K562 (cell line): Measurements from ENCODE around the gene CACNA1I. TPM values are rescaled to one million over a fixed set of nuclear protein-coding genes. Genes with fewer than 3 reads are reported as not detected.

Source experiments
- ATAC-seq: fragments of 200-7000 bp; cut with Tn5 transposase; 3 replicates; pipeline ENCODE4 v1.9.1; 2020; ENCODE audit warnings: moderate library complexity
- BruUV-seq: library from RNA; stranded (reverse); fragments of 400-500 nt; replicated peaks from 2 replicates; lab custom pipeline; 2021; lab: Mats Ljungman, UMichigan
- CTCF ChIA-PET: fragments of 300-600 bp; formaldehyde crosslinking; extraction: SDS; loops from one replicate; lab custom pipeline; 2021; ENCODE audit warnings: low intra/inter-chr PET ratio; lab: Yijun Ruan, JAX
- POLR2A ChIA-PET: fragments of 300-600, 350-650 bp; sonication (Branson Sonifier 250); formaldehyde crosslinking; extraction: SDS; loops from one replicate; lab custom pipeline; 2021; ENCODE audit warnings: antibody characterized with exemption, inconsistent platforms; lab: Yijun Ruan, JAX
- DNase-seq, 4 experiments: peaks; one replicate each; pipeline versions ENCODE4 v3.0.0 to v3.0.0-alpha.2; 2011 to 2018; ENCODE audit warnings: low spot score in 3 of 4, mixed read lengths in 3 of 4; ENCODE audit errors: extremely low read depth in 1 of 4
- FAIRE-seq: peaks from 2 replicates; lab custom pipeline; 2011; peaks lifted over from hg19 to GRCh38; lab: Jason Lieb, UNC
- H2AFZ ChIP-seq: 2 replicates; pipeline ENCODE4 v1.6.0; 2011; ENCODE audit warnings: low read depth, low read length, control low read depth, inconsistent platforms
- H3K27ac ChIP-seq: fragments of 200-600 bp; 3 replicates; pipeline ENCODE4 v1.8.0; 2011; ENCODE audit warnings: low read depth, mild to moderate bottlenecking, control low read depth, inconsistent platforms, low read length, moderate library complexity, mixed read lengths; ENCODE audit errors: extremely low read depth
- H3K27me3 ChIP-seq, 2 experiments: fragments of 300-600 bp in 1 of 2; 2 replicates in 1 of 2; 3 replicates in 1 of 2; pipeline versions ENCODE4 v1.6.0 to v1.8.0; 2011; ENCODE audit warnings: inconsistent platforms in 2 of 2, low read length in 2 of 2, mild to moderate bottlenecking in 1 of 2, mixed read lengths in 1 of 2, moderate library complexity in 1 of 2; ENCODE audit not compliant: control insufficient read depth in 2 of 2, insufficient read depth in 2 of 2
- H3K36me3 ChIP-seq: fragments of 300-600 bp; 3 replicates; pipeline ENCODE4 v1.8.0; 2011; ENCODE audit warnings: mild to moderate bottlenecking, low read length, inconsistent platforms; ENCODE audit not compliant: control insufficient read depth, insufficient read depth
- H3K4me1 ChIP-seq, 2 experiments: fragments of 200-600 bp in 1 of 2; replicated peaks in 1 of 2; 2 replicates in 1 of 2; 3 replicates in 1 of 2; pipeline versions ENCODE4 v1.5.1 to v1.8.0; 2011; ENCODE audit warnings: inconsistent platforms in 2 of 2, low read length in 2 of 2, mild to moderate bottlenecking in 1 of 2, mixed read lengths in 1 of 2, moderate library complexity in 1 of 2; ENCODE audit not compliant: control insufficient read depth in 2 of 2, insufficient read depth in 2 of 2
- H3K4me2 ChIP-seq: 2 replicates; pipeline ENCODE4 v1.6.1; 2011; ENCODE audit warnings: low read length, control low read depth, inconsistent platforms, mixed read lengths; ENCODE audit not compliant: insufficient read depth
- H3K4me3 ChIP-seq: fragments of 200-600 bp; sonication (generic), shearing (Covaris generic); 2 replicates; pipeline ENCODE4 v1.5.1; 2016; ENCODE audit warnings: control low read depth, inconsistent platforms
- H3K79me2 ChIP-seq: fragments of 200-600 bp; 3 replicates; pipeline ENCODE4 v1.8.0; 2011; ENCODE audit warnings: low read length, inconsistent platforms; ENCODE audit not compliant: control insufficient read depth, insufficient read depth
- H3K9ac ChIP-seq, 2 experiments: 2 replicates each; pipeline versions ENCODE4 v1.6.0 to v1.6.1; 2011; ENCODE audit warnings: low read depth in 2 of 2, low read length in 2 of 2, control low read depth in 1 of 2, inconsistent platforms in 1 of 2, mild to moderate bottlenecking in 1 of 2, mixed read lengths in 1 of 2; ENCODE audit not compliant: insufficient read depth in 1 of 2
- H3K9me1 ChIP-seq: one replicate; pipeline ENCODE4 v1.6.0; 2011; ENCODE audit warnings: inconsistent platforms, mild to moderate bottlenecking, low read length, moderate library complexity; ENCODE audit not compliant: control insufficient read depth, insufficient read depth
- H3K9me3 ChIP-seq: replicated peaks from 2 replicates; pipeline ENCODE4 v1.5.1; 2011; ENCODE audit warnings: low read depth, low read length, inconsistent platforms; ENCODE audit not compliant: control insufficient read depth, insufficient read depth
- H4K20me1 ChIP-seq: replicated peaks from 2 replicates; pipeline ENCODE4 v1.6.1; 2011; ENCODE audit warnings: low read length, inconsistent platforms, mixed read lengths; ENCODE audit not compliant: control insufficient read depth, insufficient read depth
- ADNP ChIP-seq: fragments of 200-800 bp; sonication (Bioruptor generic); IDR thresholded peaks from 2 replicates; pipeline ENCODE4 v1.6.1; 2016; ENCODE audit warnings: missing genetic modification characterization, missing compliant biosample characterization
- BCOR ChIP-seq: fragments of 450-650 bp; IDR thresholded peaks from 2 replicates; pipeline ENCODE4 v1.6.1; 2016
- CSDE1 ChIP-seq, 2 experiments: fragments of 450-650 bp; IDR thresholded peaks; 2 replicates each; pipeline ENCODE4 v1.6.1; 2016; ENCODE audit warnings: mild to moderate bottlenecking in 1 of 2
- SMARCA5 ChIP-seq: fragments of 450-650 bp; IDR thresholded peaks from 2 replicates; pipeline ENCODE4 v1.6.1; 2016
- XRCC4 ChIP-seq: IDR thresholded peaks from one replicate; pipeline ENCODE4 v1.6.1; 2011; ENCODE audit not compliant: insufficient read depth, insufficient read length; ENCODE audit errors: extremely low read depth
- YY1 ChIP-seq, 3 experiments: IDR thresholded peaks; 2 replicates each; pipeline ENCODE4 v1.6.1; 2011; ENCODE audit warnings: low read length in 2 of 3, mild to moderate bottlenecking in 2 of 3, moderate library complexity in 2 of 3, borderline replicate concordance in 1 of 3, control low read depth in 1 of 3, low read depth in 1 of 3; ENCODE audit not compliant: insufficient read depth in 3 of 3, insufficient replicate concordance in 2 of 3, control insufficient read depth in 1 of 3, insufficient read length in 1 of 3; ENCODE audit errors: extremely low read depth in 1 of 3
- ZFP36 ChIP-seq: fragments of 150-350 bp; IDR thresholded peaks from 2 replicates; pipeline ENCODE4 v1.6.1; 2018; ENCODE audit warnings: low read length, low read depth; ENCODE audit not compliant: partially characterized antibody
- WGBS: fragments of 100-300 bp; shearing (Covaris generic); methylation state at CpG from one replicate; pipeline ENCODE4 v1.1.6; 2016; ENCODE audit warnings: low coverage, mixed read lengths; ENCODE audit not compliant: insufficient coverage; ENCODE audit errors: missing lambda C conversion rate; 5-methylcytosine and 5-hydroxymethylcytosine counted together
- in situ Hi-C: fragments of 300-500 bp; cut with MboI; formaldehyde crosslinking; loops from 4 replicates; pipeline ENCODE4 v1.15.0; 2018; ENCODE audit warnings: inconsistent platforms, mixed read lengths
- intact Hi-C: fragments of 100-400 bp; cut with micrococcal nuclease; formaldehyde crosslinking; loops from 2 replicates; pipeline ENCODE4 v1.14.2; 2022
- polyA plus RNA-seq, 8 experiments: library from polyadenylated mRNA; depleted of rRNA in 4 of 8; stranded (reverse) in 5 of 8; unstranded in 3 of 8; fragments of >200 nt; fragmentation: Nextera tagmentation in 2 of 8; fragmentation: Illumina TruSeq in 1 of 8; extraction: Ambion mirVana in 2 of 8; extraction: Trizol in 1 of 8; gene quantifications; 2 replicates each; pipeline versions ENCODE4 v1.2.1 to v1.2.3, GENCODE V29; 2011 to 2014; ENCODE audit warnings: inconsistent platforms in 1 of 8, missing spikeins in 1 of 8
- total RNA-seq, 7 experiments: library from RNA; depleted of rRNA in 6 of 7; stranded (reverse); fragments of >200 nt in 6 of 7; fragmentation: Illumina TruSeq in 2 of 7; extraction: Trizol in 2 of 7; gene quantifications; 2 replicates each; pipeline versions ENCODE4 v1.2.1 to v1.2.3, GENCODE V29; 2011 to 2021; ENCODE audit warnings: low replicate concordance in 1 of 7

Gene CACNA1I
- total and polyA plus RNA-seq, 9 of the 15 experiments (the other 6 are each of a cell fraction or from before 2014, with no cell fraction given), result 0.01 to 0.79 (median 0.32) TPM; not detected in 1

DNA sequence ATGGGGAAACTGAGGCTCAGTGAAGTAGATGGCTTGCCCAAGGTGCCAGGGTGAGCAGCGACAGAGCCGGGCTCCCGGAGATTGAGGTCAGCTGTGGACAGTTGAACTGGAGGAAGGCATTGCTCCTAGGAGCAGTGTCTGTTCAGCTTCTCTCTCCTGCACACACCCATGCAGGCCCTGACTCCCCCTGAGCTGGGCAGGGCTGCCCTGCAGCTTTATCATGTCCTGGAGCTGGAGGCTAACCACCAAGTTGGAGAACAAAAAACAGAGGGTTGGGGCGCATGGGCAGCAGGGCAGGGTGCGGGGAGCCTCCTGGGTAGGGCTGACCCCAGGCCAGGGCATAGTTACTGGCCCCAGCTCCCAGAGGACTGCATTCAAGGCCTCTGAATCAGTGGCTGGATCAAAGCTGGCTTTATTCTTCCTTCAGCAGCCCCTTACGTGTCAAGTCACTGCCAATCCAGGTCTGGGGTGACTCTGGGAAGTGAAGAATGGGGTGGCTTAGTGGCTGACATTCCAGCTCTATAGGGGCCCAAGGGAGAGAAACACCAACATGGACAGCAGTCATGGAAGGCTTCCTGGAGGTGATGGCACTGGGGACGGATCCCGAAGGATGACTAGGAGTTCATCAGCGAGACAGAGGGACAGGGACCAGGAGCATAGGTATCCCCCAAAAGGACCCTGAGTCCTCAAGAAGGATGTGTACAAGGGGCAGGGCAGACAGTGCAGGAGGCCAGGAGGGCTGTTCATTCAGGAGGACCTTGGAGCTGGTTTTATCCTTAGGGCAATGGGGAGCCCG, 83.8 kb downstream of the CACNA1I start:
- POLR2A ChIA-PET, result interaction anchor here (0.6 to 1.3 kb wide), 3 partner anchors 9 to 273 kb away, joined by 3 to 5 read pairs (median 4); no protein-coding TSS in a partner anchor
- 0 out of 2 replicates have a peak, but pooled peaks have one; percentile 41 for TF ChIP-seq ADNP
- no peak for TF ChIP-seq CSDE1 (IDR thresholded peaks at IDR 0.05)
- TF ChIP-seq BCOR, result 0 out of 2 replicates have a peak, but pooled peaks have one; percentile 8
- no peak for TF ChIP-seq YY1 (IDR thresholded peaks at IDR 0.05; ENCODE audit: borderline replicate concordance in 1 of 3, control insufficient read depth in 1 of 3, extremely low read depth in 1 of 3, insufficient read depth in 3 of 3, insufficient read length in 1 of 3, insufficient replicate concordance in 2 of 3, low read depth in 1 of 3, low read length in 2 of 3)
- TF ChIP-seq XRCC4, result no peak
- peak; percentile 95 for TF ChIP-seq ZFP36
- peak; percentile 47; the same call in 1 of the 2 replicates for TF ChIP-seq SMARCA5
- Histone ChIP-seq H4K20me1 (no peaks in the 10 kb centered on the region), H3K36me3 (no peaks in the 10 kb centered on the region), H3K27ac (no peak overlapping the region), H3K4me2 (peak overlapping the region; percentile 56; the same call in 1 of the 2 replicates), H3K27me3 (no peaks in the 10 kb centered on the region), H3K9me3 (no peaks in the 10 kb centered on the region), H3K4me3 (no peak overlapping the region), H3K4me1 (peaks cover 14 to 42% of the 10 kb centered on the region in 2 experiments; a peak in 4 of 5 replicates), H2AFZ (no peak overlapping the region), H3K9me1 (no peaks in the 10 kb centered on the region), H3K79me2 (no peaks in the 10 kb centered on the region), H3K9ac (0 out of 4 replicates have a peak overlapping the region, but pooled peaks of 1 of the 2 experiments have one; percentile 17)
- 80% methylated on average over 8 of the region's 10 CpGs for whole genome bisulfite sequencing
- BruUV-seq, result no TSS peak
- in situ Hi-C loops, result no loop called here
- DNase-seq (no peak), FAIRE-seq (no peak), ATAC-seq (no peak; the same call in 2 of the 3 replicates)
- intact Hi-C loops, result no loop called here
- CTCF ChIA-PET, result no interaction called here
